Fibroblast of skin of left biceps (primary cell): ENCODE results near the gene RALA.

Experiments used
- DNase-seq, 2 experiments: peaks; one replicate each; pipeline ENCODE4 v3.0.0-alpha.2; 2013; ENCODE audit warnings: low read depth in 2 of 2

The RALA gene

GRCh38 chr7:39613577-39613976 lies 9.8 kb upstream of the RALA start:
- peak; percentile 72 to 75 for DNase-seq

DNA sequence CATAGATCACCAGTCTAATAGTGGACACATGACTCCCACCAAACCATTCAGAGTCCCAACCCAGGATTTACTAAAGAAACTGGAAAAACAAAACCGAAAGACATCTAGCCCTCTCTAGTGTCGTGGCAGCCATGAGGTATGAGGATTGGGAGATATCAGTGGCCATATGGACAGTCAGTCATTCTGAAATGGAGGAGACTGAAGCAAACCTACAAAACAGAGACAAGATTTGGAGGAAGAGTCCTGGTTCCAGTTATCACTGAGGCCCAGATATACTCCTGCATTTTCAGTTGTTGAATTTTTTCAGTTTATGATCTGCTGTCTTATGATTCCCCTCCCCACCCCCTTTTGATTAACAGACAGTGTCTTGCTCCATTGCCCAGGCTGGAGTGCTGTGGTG lies 9.1 kb upstream of the RALA start:
- no peak for DNase-seq

DNA sequence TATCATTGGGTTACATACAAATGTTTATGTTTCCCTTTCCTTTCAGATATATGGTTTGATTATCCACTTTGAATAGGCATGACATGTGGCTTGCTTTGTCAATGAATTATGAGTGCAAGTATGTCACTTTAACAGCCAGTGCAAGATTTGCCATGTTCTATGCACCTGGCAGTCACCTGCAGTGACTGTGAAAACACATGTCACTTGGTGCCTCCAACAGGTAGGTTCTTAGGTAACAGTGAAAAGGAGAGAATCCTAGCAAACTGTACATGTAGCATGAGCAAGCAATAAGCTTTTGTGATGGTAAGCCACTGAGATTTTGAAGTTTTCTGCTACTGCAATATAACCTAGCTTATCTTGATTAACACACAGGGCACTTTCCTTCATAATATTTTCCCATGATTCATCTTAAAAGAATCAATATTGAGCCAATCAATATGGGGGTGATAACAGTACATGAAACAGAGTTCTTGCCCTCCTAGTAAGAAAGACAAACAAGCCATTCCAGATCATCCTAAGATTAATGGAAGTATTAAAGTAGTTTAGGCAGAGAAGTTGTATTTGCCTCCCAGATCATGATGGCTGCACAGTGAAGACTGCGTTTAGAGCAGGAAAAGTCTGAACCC lies 7.9 kb upstream of the RALA start:
- DNase-seq: no peak

- no peak for DNase-seq
Measured at GRCh38 chr7:39616138-39616537, 7.2 kb upstream of the RALA start.

- DNase-seq: no peak
Measured at GRCh38 chr7:39617005-39617404, 6.4 kb upstream of the RALA start.

DNA sequence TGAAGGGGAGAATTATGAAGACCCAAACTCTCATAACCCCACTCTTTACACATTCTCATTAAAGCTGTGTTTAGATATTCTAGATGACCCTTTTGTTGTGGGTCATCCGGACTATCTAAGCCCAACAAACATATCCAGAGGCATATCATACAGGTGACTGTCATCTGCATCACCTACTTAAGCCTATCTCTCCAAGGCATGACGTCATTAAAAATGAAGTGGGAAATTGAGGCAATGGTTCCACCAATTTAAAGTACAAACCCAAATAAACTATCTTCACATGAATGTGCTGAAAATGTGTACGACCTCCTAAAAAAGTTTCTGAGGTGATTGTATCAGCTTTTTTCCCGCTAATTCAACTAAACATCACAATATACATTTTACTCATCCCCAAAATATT lies 4.5 kb upstream of the RALA start:
- no peak for DNase-seq

DNA sequence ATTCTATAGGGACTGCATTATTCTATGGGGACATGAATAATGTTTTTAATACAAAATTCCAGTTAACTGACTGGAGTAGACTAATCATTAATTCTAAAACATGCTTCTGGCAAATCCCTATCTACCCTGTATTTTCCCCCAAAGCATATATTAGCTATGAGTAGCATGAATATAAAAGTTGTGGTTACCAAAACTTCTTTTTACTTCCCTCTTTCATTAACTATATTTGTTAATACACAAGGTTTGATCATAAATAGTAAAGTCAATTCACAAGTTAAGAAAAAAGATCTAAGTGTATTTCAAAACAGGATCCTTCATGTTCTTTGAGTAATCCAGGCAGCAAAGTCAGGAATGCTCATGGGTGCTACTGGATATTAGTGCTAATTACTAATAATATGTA lies 2.9 kb upstream of the RALA start:
- DNase-seq: no peak

DNA sequence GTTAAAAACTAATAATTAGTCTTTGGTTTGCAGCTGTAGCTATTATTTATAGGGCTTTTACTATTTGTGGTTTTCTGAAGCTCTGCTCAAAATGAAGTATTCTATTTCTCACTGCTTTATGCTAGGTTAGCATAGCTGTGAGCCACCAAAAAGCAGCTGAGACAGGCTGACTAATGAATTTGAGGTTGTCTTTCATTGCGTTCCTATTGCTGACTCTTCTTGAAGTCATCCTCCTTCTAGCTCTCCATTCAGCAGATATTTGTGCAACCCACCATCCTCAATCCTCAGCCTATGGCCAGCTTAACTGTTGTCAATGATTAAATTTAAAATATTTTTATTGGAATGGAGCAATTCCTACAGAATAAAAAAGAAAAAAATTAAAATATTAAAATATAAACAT lies 2.1 kb upstream of the RALA start:
- DNase-seq: peak; percentile 89 to 90

DNA sequence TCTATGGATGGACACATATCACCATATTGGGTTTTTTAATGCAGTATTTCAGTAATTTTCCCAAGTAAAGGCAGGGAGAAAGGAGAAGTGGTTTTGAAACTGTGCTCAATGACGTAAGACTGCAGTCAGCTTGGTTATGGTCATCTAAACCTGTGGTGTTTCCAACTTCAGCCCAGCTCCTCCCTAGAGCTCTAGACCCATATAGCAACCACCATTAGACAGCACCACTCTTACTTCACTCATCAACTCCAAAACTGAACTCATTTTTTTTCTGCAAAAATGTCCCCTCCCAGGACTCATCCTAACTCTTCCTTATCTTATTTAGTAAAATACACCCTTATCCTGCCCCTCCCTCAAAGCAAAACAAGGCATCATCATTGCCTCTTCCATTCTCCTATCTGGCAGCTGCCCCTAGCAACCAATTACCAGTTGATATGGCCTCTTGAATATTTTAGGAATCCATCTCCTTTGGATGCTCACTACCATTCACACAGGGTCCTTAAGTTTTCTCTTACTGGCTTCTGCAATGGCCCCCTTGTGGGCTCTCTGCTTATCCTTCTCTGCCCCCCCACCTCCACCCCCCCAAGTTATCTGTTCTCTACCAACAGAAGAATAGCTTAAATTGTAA lies 1.5 kb upstream of the RALA start:
- DNase-seq: no peak

- no peak for DNase-seq
Measured at GRCh38 chr7:39622609-39623008, 763 bp upstream of the RALA start.

- no peak for DNase-seq
Measured at GRCh38 chr7:39623732-39624441, 515 bp downstream of the RALA start.

DNA sequence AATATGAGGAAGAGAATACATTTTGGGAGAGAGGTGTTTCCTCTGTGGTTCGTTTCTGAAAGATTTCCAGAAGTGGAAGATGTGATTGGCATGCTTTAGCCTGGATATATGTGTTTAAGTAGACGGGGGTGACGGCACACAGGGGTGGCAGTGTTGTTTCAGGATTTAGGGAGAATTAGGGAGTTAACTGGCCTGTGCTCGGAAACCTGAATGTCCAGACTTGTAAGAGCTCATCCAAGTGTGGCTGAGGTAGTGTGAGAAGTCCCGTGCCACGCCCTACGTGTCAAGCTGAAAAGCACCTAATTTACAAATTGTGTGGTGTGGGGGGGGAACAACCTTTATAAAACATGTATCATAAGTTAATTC lies 1.1 kb downstream of the RALA start:
- DNase-seq: no peak

DNA sequence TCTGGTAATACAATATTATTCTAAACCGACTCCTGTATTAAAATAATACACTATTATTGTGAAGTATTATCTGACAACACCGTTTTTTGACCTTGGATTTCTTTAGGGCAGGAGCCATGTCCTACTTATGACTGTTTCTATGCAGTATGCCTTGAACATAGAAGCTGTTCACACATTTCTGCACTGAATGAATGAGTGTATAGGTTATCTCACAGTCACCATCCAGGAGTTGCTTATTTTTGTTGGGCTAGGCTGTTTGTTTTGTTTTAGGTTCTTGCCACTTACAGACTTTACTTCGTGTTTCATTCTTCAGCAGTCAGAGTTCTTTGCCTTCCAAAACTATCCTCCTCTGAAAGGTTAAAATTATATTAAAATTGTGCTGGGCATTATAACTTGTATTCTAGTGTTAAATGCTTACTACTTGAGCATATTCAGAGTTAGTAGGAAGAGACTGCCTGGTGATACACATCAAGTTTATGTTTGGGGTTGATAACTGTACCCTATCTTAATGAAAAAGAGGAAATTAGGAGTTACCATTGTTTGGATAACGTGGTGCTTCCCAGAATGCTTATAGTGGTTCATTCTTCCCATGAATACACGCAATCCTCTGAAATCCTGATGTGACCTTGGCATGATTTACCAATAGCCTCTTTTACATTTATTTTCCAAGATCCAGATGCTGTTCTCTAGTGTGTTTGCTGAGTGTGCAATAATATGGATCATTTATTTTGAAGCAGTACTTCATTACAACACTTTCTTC lies 1.7 kb downstream of the RALA start:
- peak; percentile 50 to 54 for DNase-seq

GRCh38 chr7:39631736-39632308 lies 8.4 kb downstream of the RALA start:
- DNase-seq: no peak

DNA sequence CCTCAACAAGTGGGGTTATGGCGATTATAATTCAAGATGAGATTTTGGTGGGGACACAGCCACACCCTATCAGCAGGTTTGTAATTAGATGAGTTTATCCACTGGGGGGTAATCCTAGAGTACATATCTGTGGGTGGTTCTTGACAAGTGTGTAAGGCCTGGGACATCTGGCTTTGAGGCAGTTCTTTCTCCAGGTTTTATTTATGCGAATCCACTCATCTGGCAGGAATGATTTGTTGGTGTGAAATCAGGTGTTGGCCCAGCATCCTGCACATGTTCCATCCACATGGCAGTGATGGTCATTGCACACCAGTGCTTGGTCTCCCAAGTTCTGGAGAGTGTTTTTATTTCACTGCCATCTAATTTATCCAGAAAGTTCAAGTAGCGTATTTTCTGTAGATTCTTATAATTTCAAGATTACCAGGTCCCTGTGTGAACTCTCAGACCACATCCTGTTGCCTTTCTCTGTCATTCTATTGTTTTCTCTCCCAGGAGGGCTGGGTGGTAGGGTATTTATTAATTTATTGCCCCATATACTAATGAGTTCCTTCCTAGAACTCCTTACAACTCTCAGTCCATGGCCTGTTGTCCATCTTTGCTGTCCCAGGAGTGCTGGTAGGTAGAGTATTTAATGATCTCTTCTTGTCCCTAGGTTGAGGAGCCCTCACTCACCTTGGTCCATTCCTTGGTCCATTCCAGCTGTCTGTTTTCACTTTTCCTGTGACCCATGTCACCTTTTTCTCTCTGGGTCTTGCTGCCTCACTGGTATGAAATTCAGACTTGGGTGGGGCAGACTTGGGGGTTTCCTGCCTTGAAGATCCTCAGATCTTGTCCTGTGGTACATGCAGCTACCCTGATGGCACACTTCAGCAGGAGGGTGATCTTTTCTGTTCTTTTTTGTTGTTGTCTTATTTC lies 10.4 kb downstream of the RALA start:
- no peak for DNase-seq

DNA sequence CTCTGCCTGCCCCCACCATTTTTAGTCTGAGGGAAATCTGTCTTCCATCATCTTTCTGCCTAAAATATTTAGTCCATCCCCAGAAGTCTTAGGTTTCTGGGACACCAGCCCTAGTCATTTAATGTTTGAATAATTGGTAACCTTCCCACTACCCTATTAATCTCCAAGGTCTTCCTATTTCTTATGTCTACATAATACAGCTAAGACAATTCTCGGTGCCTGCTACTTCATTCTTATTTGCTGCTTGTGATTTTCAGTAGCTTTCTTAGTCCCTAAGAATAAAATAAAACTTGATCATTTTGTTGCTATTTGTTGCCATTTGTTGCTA lies 11.1 kb downstream of the RALA start:
- DNase-seq: no peak

DNA sequence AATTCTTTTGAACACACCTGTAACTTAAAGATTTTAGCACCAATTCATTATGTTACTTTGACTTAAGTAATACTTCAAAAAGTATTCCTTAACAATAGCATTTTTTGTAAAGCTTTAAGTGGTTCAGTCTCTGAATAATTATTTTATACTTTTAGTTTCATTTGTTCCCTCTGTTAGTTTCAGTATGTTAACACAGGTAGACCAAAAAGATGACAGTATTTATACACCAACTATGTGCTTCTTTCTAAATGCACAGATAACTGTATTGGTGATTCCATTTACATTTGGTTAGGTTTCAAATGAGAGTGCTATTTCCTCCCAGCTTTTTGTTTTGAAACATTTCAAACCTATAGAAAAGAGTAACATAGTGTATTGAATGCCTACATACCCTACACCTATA lies 14.0 kb downstream of the RALA start:
- DNase-seq: no peak

DNA sequence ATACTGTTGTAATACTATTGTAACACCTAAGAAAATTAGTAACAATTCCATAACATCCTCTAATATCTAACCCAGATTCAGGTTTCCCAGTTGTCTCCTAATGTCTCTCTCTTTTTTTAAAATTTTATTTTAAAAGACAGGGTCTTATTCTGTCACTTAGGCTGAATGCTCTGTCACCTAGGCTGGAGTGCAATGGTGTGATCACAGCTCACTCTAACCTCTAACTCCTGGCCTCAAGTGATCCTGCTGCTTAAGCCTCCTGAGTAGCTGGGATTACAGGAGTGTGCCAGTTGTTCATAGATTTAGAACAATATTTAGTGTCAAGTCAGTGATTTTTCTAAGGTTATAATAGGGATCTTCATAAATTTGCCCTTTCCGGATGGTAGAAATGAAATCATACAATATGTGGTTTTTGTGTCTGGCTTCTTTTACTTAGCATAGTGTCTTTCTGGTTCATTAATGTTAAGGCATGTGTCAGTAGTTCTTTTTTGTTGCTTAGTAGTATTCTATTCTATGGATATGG lies 14.7 kb downstream of the RALA start:
- no peak for DNase-seq

- DNase-seq: no peak
Measured at GRCh38 chr7:39642896-39643295, 19.5 kb downstream of the RALA start.

DNA sequence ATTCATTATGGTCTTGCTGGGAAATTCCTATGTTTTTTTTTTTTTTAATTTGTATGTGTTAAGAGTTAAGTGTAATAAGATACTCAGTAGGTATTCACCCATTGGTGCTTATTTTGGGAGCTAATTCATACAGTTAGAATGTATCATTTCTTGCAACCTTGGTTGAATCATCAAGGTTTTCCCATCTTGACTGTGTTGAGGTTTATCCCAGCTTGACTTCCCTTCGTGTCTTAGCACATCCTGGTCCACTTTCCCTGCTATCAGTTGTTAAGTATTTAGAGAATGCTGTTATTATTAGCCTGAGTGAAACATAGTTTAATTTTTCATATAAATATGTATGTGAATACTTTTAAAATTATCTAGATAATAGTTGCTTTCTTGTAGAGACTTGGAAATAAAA lies 20.8 kb downstream of the RALA start:
- DNase-seq: peak; percentile 43 to 45
